Skeletal muscle tissue (tissue), 4 donors: ENCODE measurements around the gene FNBP1L. TPM values are rescaled to one million over a fixed set of nuclear protein-coding genes. Genes with fewer than 3 reads are reported as not detected.
A peak's percentile ranks its signal among the peaks of the same experiment; 100 is the strongest.

Experiments used
- H3K27ac ChIP-seq: one replicate; pipeline ENCODE4 v1.7.0; 2013; ENCODE audit warnings: mild to moderate bottlenecking, low read depth, low read length, inconsistent platforms
- H3K27me3 ChIP-seq, 3 donors: one replicate each; pipeline ENCODE4 v1.7.0; 2013; ENCODE audit warnings: low read length in 3 of 3; ENCODE audit not compliant: control insufficient read depth in 3 of 3, insufficient read depth in 3 of 3
- H3K36me3 ChIP-seq, 3 donors: one replicate each; pipeline ENCODE4 v1.7.0; 2013; ENCODE audit warnings: low read length in 3 of 3; ENCODE audit not compliant: control insufficient read depth in 3 of 3, insufficient read depth in 3 of 3
- H3K4me1 ChIP-seq, 3 donors: one replicate each; pipeline ENCODE4 v1.7.0; 2013; ENCODE audit warnings: low read length in 3 of 3, mild to moderate bottlenecking in 3 of 3; ENCODE audit not compliant: control insufficient read depth in 3 of 3, insufficient read depth in 3 of 3
- H3K4me3 ChIP-seq, 3 donors: one replicate each; pipeline ENCODE4 v1.7.0; 2013; ENCODE audit warnings: low read length in 3 of 3
- H3K9ac ChIP-seq, 3 donors: one replicate each; pipeline ENCODE4 v1.7.0; 2013; ENCODE audit warnings: low read length in 3 of 3, mild to moderate bottlenecking in 3 of 3, moderate library complexity in 2 of 3, low read depth in 1 of 3
- H3K9me3 ChIP-seq, 3 donors: one replicate each; pipeline ENCODE4 v1.7.0; 2013; ENCODE audit warnings: low read length in 3 of 3; ENCODE audit not compliant: control insufficient read depth in 3 of 3
- total RNA-seq: library from RNA; depleted of rRNA; stranded (reverse); fragments of >200 nt; gene quantifications from one replicate; pipeline ENCODE4 v1.2.3, GENCODE V29; 2014
- donor health status: Osteomylitis.

Gene FNBP1L
- total RNA-seq, 1 donor from 2014 or later: 25.1 TPM

- Histone ChIP-seq H3K27ac (no peak overlapping the region), H3K36me3 (no peaks in the 10 kb centered on the region), H3K4me3 (no peak overlapping the region)
Measured at GRCh38 chr1:93441589-93441988, 6.3 kb upstream of the FNBP1L start.

GRCh38 chr1:93442008-93442666 is 5.8 kb upstream of the FNBP1L start:
- Histone ChIP-seq H3K27ac (no peak overlapping the region), H3K36me3 (no peaks in the 10 kb centered on the region), H3K9me3 (no peaks in the 10 kb centered on the region), H3K4me1 (peaks cover 2 to 7% (median 5%) of the 10 kb centered on the region in 3 donors), H3K4me3 (no peak overlapping the region), H3K9ac (no peak overlapping the region), H3K27me3 (no peaks in the 10 kb centered on the region)

More at GRCh38 chr1:93441589-93441988, 6.3 kb upstream of the FNBP1L start:
- H3K9me3 ChIP-seq: no peaks in the 10 kb centered on the region
- H3K27me3 ChIP-seq: no peaks in the 10 kb centered on the region
- H3K9ac ChIP-seq: no peak overlapping the region
- peaks cover 0 to 1% (median 0%) of the 10 kb centered on the region in 3 donors for H3K4me1 ChIP-seq

GRCh38 chr1:93442741-93443140 is 5.2 kb upstream of the FNBP1L start:
- no peaks in the 10 kb centered on the region for H3K36me3 ChIP-seq
- H3K4me3 ChIP-seq: no peak overlapping the region
- H3K27me3 ChIP-seq: no peaks in the 10 kb centered on the region
- H3K4me1 ChIP-seq: peaks cover 6 to 7% (median 6%) of the 10 kb centered on the region in 3 donors
- no peak overlapping the region for H3K9ac ChIP-seq
- H3K27ac ChIP-seq: no peak overlapping the region
- H3K9me3 ChIP-seq: no peaks in the 10 kb centered on the region

DNA sequence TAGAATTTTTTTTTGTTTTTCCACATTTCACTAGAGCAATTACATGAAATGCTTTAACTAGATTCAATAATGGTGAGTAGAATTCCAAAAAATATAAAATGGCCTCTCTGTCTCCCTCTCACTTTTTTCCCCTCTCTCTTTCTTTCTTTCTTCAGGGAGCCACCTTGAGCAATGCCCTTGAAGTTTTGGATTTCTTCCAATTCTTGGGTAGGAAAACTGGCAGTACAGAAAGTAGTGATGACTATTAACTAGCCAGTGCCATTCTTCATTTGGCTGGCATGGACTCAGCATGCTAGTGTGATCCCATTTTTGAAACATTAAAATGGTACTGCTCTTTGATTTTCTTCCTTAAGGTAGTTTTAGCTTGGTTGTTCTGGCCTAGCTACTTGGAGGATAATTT is 4.5 kb upstream of the FNBP1L start:
- peaks cover 6 to 7% (median 6%) of the 10 kb centered on the region in 3 donors for H3K4me1 ChIP-seq
- H3K27ac ChIP-seq: no peak overlapping the region
- H3K9ac ChIP-seq: no peak overlapping the region
- H3K9me3 ChIP-seq: no peaks in the 10 kb centered on the region
- H3K36me3 ChIP-seq: peaks cover 0 to 3% (median 0%) of the 10 kb centered on the region in 3 donors
- no peak overlapping the region for H3K4me3 ChIP-seq
- no peaks in the 10 kb centered on the region for H3K27me3 ChIP-seq

DNA sequence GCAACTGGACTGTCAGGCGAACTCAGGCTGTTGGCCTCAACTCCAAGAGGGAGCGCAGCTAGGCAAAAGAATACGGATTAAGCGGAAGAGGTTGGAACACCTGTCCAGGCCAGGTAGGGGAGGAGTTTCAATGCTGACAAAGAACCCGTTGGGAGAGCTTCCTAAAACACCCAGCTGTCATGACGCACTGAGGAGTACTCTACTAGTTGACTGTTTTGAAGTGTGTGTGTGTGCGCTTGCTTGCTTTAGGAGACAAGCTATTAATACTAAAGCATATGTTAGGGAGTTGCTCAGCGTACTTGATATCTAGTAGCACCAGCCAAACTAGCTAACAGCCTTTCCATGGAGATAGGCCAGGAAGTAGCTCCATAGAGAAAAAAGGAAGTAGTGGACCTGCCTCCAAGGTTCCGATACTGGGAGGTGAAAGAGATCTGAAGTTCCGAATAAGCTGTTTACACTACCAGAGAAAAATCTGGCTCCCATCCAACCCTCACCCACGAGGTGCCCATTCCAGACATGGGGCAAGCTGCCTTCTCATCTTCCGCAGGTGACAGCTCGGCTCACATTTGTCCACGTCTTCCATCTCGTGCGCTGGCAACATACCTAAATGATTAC is 974 bp upstream of the FNBP1L start:
- peaks cover 0 to 3% (median 0%) of the 10 kb centered on the region in 3 donors for H3K36me3 ChIP-seq
- peak overlapping the region; percentile 35 to 93 (median 81) for H3K9ac ChIP-seq
- peaks cover 0 to 8% (median 0%) of the 10 kb centered on the region in 3 donors for H3K27me3 ChIP-seq
- H3K4me3 ChIP-seq: peak overlapping the region; percentile 87 to 90 (median 88)
- H3K4me1 ChIP-seq: peaks cover 12 to 15% (median 13%) of the 10 kb centered on the region in 3 donors
- H3K27ac ChIP-seq: peak overlapping the region; percentile 77
- no peaks in the 10 kb centered on the region for H3K9me3 ChIP-seq

DNA sequence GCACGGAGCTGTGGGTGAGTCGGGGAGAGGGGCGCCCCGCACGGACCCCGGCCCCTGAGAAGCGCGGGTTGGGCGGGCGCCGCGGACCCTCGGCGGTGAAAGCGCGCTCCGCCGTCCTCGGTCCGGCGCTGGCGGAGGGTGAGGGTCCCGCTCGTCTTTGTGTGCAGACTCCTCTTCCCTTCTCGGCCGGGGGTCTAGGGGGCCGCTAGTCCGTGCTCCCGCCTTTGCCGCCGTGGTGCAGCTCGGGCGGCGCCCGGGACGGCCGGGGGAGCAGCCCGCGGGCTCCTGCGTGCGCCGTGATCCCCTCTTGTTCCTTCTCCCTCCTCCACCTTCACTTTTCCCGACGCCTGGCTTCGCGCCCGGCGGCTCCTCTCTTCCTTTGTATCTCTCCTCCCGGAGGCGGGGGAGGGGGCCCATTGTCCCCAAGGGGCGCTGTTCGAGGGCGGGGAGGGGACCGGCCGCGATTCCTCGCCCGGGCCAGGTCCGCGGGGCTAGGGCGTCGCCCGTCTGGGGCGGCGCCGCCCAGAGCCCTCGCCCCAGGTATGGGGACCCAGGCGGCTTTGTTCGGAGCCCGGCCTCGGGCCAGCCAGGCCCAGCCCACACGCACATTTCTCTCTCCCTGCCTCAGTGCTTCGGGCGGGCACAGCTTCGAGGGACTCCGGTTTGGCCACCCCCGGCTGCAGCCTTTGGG is 519 bp downstream of the FNBP1L start:
- Histone ChIP-seq H3K27ac (peak overlapping the region; percentile 77), H3K4me3 (peak overlapping the region; percentile 88 to 92 (median 90)), H3K4me1 (peaks cover 12 to 15% (median 13%) of the 10 kb centered on the region in 3 donors), H3K9me3 (no peaks in the 10 kb centered on the region), H3K27me3 (peaks cover 0 to 8% (median 0%) of the 10 kb centered on the region in 3 donors), H3K36me3 (peaks cover 0 to 3% (median 0%) of the 10 kb centered on the region in 3 donors), H3K9ac (peak overlapping the region; percentile 81 to 94 (median 93))

DNA sequence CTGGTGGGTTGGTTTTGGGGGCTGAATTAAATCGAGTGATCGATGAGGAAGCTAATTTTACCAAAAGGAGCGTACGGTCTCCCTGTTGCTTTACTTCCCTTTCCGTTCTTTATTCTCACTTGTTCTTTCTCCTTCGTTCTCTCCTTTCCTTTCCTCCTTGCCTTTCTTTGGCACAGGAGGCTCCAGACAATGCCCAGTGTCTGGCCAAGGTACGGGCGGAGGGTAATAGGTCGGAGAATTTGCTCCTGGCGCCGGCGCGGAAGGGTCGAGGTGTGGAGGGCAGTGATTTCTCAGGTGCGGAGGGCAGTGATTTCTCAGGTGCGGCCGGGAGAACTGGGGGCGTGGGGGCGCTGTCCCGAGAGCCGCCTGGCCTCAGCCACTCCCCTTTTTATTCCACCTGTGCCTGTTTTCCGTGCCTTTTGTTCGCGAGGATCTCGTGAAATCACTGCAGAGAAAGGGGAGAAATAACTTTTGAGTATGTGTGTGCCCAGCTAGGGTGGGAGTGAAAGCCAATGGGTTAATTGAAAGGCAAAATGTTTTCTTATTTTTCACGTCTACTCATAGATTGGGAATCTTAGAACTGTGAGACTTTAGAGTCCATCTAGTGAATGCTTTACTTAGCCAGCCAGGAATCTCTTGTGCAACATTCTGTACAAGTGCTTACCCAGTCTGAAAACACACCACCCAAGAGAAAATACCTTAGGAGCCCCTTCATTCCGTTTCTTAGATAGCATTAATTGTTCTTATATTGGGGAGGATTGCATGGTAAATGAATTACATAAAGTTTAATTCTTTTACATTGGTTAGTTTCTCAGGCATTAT is 1.3 kb downstream of the FNBP1L start:
- peak overlapping the region; percentile 77 for H3K27ac ChIP-seq
- peaks cover 12 to 15% (median 13%) of the 10 kb centered on the region in 3 donors for H3K4me1 ChIP-seq
- H3K9me3 ChIP-seq: no peaks in the 10 kb centered on the region
- H3K27me3 ChIP-seq: peaks cover 0 to 8% (median 0%) of the 10 kb centered on the region in 3 donors
- H3K9ac ChIP-seq: peak overlapping the region; percentile 81 to 94 (median 93)
- H3K36me3 ChIP-seq: peaks cover 0 to 3% (median 0%) of the 10 kb centered on the region in 3 donors
- H3K4me3 ChIP-seq: peak overlapping the region; percentile 88 to 92 (median 90)

DNA sequence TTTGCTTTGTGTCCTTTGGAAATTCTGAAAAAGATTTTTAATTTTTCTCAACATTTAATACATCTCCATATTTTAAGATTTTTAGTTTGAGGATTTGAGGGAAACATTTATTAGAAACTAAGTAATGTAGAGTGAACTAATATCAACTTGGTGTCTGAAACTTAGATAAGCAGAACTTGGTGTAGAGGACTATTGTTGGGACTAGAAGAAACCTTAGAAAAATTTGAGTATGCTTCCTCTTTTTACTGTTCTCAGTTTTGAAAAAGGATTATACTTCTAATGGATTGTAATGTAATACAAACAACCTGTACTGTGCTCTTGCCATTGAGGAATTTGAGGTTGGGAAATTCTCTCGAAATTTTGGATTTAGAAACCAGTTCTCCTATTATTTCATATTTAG is 2.4 kb downstream of the FNBP1L start:
- H3K9ac ChIP-seq: no peak overlapping the region
- H3K4me1 ChIP-seq: peaks cover 12 to 15% (median 13%) of the 10 kb centered on the region in 3 donors
- H3K9me3 ChIP-seq: no peaks in the 10 kb centered on the region
- H3K27ac ChIP-seq: no peak overlapping the region
- peaks cover 0 to 8% (median 0%) of the 10 kb centered on the region in 3 donors for H3K27me3 ChIP-seq
- H3K36me3 ChIP-seq: peaks cover 0 to 3% (median 0%) of the 10 kb centered on the region in 3 donors
- no peak overlapping the region for H3K4me3 ChIP-seq

DNA sequence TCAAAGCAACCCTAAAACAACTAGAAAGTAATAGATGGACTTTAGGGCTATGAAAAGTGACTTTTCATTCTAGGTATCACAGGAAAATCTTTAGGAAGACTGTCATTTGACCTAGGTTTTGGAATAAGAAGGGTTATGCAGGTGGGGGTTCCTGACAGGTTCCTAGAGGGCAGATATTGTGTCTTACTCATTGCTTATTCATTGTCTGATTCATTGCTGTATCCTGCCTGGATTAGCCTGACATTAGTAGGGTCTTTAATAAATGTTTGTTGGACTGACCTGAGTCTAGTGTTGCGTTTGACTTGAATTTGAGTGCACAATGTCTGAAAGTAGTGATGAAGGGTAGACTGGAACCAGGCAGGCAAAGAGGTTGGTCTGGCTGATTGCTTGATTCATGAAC is 6.0 kb downstream of the FNBP1L start:
- Histone ChIP-seq H3K27ac (no peak overlapping the region), H3K4me3 (no peak overlapping the region), H3K27me3 (peaks cover 0 to 8% (median 0%) of the 10 kb centered on the region in 3 donors), H3K4me1 (peaks cover 3 to 6% (median 6%) of the 10 kb centered on the region in 3 donors), H3K36me3 (peaks cover 0 to 2% (median 0%) of the 10 kb centered on the region in 3 donors), H3K9ac (no peak overlapping the region), H3K9me3 (no peaks in the 10 kb centered on the region)
